ENCODE measurements around the gene CELF1. TPM values are rescaled to one million over a fixed set of nuclear protein-coding genes. Genes with fewer than 3 reads are reported as not detected.

Gene CELF1
- total and polyA plus RNA-seq, 2 of the 13 experiments (the other 11 are each of a cell fraction or from before 2014, with no cell fraction given) = 69.0 to 80.1 TPM

DNA sequence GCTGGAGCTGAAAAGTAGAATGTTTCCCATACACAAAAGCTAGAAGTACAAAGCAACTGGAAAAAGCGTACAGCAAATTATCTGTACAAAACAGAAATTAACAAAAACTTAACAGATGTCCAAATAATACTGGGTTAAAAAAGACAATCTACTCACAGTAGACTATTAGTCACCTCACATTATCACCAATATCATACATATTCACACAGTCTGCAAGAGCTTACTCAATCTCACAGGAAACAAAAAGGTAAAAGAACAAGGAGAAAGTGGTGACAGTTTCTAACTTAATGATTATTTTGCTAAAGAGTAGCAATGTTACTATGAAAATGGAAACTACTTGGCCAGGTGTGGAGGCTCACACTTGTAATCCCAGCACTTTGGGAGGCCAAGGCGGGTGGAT, 11.9 kb downstream of the CELF1 start (continued):
- no peak for TF ChIP-seq ZNF737 (CRISPR knock-in tag; IDR thresholded peaks at IDR 0.05; ENCODE audit: borderline replicate concordance)
- TF ChIP-seq, protein P1, sequence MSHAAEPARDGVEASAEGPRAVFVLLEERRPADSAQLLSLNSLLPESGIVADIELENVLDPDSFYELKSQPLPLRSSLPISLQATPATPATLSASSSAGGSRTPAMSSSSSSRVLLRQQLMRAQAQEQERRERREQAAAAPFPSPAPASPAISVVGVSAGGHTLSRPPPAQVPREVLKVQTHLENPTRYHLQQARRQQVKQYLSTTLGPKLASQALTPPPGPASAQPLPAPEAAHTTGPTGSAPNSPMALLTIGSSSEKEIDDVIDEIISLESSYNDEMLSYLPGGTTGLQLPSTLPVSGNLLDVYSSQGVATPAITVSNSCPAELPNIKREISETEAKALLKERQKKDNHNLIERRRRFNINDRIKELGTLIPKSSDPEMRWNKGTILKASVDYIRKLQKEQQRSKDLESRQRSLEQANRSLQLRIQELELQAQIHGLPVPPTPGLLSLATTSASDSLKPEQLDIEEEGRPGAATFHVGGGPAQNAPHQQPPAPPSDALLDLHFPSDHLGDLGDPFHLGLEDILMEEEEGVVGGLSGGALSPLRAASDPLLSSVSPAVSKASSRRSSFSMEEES (CRISPR knock-in tag; IDR thresholded peaks at IDR 0.05) = no peak
- no peak for TF ChIP-seq ZNF891 (CRISPR knock-in tag; IDR thresholded peaks at IDR 0.05)
- TF ChIP-seq ZNF468 (CRISPR knock-in tag; IDR thresholded peaks at IDR 0.05) = no peak
- no peak for TF ChIP-seq CBX2 (IDR thresholded peaks at IDR 0.05; ENCODE audit: low read depth, low read length)
- TF ChIP-seq CBX2 (CRISPR knock-in tag; IDR thresholded peaks at IDR 0.05; ENCODE audit: low read depth) = no peak
- TF ChIP-seq, protein P2, sequence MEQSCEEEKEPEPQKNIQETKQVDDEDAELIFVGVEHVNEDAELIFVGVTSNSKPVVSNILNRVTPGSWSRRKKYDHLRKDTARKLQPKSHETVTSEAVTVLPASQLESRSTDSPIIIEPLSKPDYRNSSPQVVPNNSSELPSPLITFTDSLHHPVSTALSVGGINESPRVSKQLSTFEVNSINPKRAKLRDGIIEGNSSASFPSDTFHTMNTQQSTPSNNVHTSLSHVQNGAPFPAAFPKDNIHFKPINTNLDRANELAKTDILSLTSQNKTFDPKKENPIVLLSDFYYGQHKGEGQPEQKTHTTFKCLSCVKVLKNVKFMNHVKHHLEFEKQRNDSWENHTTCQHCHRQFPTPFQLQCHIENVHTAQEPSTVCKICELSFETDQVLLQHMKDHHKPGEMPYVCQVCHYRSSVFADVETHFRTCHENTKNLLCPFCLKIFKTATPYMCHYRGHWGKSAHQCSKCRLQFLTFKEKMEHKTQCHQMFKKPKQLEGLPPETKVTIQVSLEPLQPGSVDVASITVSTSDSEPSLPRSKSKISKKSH (CRISPR knock-in tag; IDR thresholded peaks at IDR 0.05; ENCODE audit: borderline replicate concordance) = no peak
- no peak for TF ChIP-seq ZMYM3 (CRISPR knock-in tag; IDR thresholded peaks at IDR 0.05)
- no peak for TF ChIP-seq KDM5B (CRISPR knock-in tag; IDR thresholded peaks at IDR 0.05; ENCODE audit: borderline replicate concordance)

DNA sequence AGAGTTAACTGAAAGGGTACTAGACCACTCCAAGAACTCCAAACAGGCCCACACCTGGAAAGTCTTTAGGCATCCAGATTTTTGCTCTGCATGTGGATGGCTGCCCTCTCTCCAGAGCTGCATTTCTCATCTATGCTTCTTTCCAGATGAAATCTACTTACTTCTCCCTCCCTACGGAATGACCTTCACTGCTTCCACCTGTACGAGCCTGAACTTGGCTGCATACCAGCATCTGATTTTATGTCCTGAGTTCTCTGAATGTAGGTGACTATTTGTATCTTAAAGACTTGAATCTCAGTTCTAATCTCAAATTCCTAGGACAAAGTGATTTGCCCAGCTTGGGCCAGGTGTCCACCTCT, 13.3 kb downstream of the CELF1 start:
- no peak for DNase-seq (ENCODE audit: low spot score)
- no peak for FAIRE-seq
- intact Hi-C loops (cut with micrococcal nuclease; ENCODE audit: unreplicated experiment) = no loop called here
- Histone ChIP-seq H3K36me3 (replicated peaks in 1 of 2; ENCODE audit: control insufficient read depth in 1 of 2, insufficient read depth in 2 of 2, low read length in 2 of 2) (peaks cover 2 to 4% of the 10 kb centered on the region in 2 experiments; a peak in 3 of 5 replicates), H3K4me2 (ENCODE audit: low read depth, low read length) (no peak overlapping the region), H3K9ac (ENCODE audit: insufficient read depth, low read depth, low read length) (no peak overlapping the region), H3K9me3 (ENCODE audit: low read length) (no peaks in the 10 kb centered on the region), H2AFZ (ENCODE audit: low read length) (no peak overlapping the region), H3K4me1 (ENCODE audit: insufficient read depth, low read length) (peaks cover 5% of the 10 kb centered on the region; the same call in 1 of the 2 replicates), H3K79me2 (ENCODE audit: insufficient read depth, low read length) (peaks cover 94% of the 10 kb centered on the region), H4K20me1 (ENCODE audit: insufficient read depth, low read length) (peaks cover 62% of the 10 kb centered on the region), H3K4me3 (replicated peaks in 1 of 3; ENCODE audit: insufficient read depth in 1 of 3, low read depth in 2 of 3, low read length in 3 of 3) (no peak overlapping the region), H3K27me3 (ENCODE audit: control insufficient read depth in 1 of 2, insufficient read depth in 2 of 2, low read length in 2 of 2) (no peaks in the 10 kb centered on the region), H3K27ac (ENCODE audit: extremely low read length, insufficient read depth, low read length) (no peak overlapping the region)
- ChIA-PET POLR2A (interaction anchor here (1.2 kb wide), 1 partner anchor 24 kb away, joined by 4 read pairs; no protein-coding TSS in a partner anchor), CTCF (ENCODE audit: low intra/inter-chr PET ratio, low total read pairs) (no interaction called here)
- TF ChIP-seq ZNF232 (CRISPR knock-in tag; IDR thresholded peaks at IDR 0.05; ENCODE audit: borderline replicate concordance) (no peak), RELA (CRISPR knock-in tag; IDR thresholded peaks at IDR 0.05) (no peak), ISX (CRISPR knock-in tag; conservative IDR thresholded peaks at IDR 0.05) (no peak), MEIS1 (CRISPR knock-in tag; IDR thresholded peaks at IDR 0.05; ENCODE audit: borderline replicate concordance) (no peak), XRCC5 (optimal IDR thresholded peaks at IDR 0.05; ENCODE audit: low read length) (no peak), ZNF577 (CRISPR knock-in tag; IDR thresholded peaks at IDR 0.05; ENCODE audit: borderline replicate concordance, low read depth) (no peak), SALL1 (CRISPR knock-in tag; IDR thresholded peaks at IDR 0.05) (no peak), SNAPC5 (CRISPR knock-in tag; IDR thresholded peaks at IDR 0.05; ENCODE audit: borderline replicate concordance) (no peak), PHB2 (IDR thresholded peaks at IDR 0.05; ENCODE audit: partially characterized antibody) (no peak), CREB3 (CRISPR knock-in tag; IDR thresholded peaks at IDR 0.05) (no peak), U2AF1 (optimal IDR thresholded peaks at IDR 0.05; ENCODE audit: low read depth, low read length) (no peak), FOXJ3 (CRISPR knock-in tag; IDR thresholded peaks at IDR 0.05; ENCODE audit: borderline replicate concordance) (no peak), ZNF7 (CRISPR knock-in tag; IDR thresholded peaks at IDR 0.05) (no peak)
- in situ Hi-C loops (cut with HindIII; ENCODE audit: extremely low pct_ligation_motif_present, low pct_unique_long_range_greater_than_20kb) = no loop called here
- 95% methylated on average over 2 of the region's 2 CpGs for WGBS (ENCODE audit: low lambda C conversion rate)
- no TSS peak for BruUV-seq (replicated peaks)
- ATAC-seq = no peak
